C4-2B (cell line): ENCODE data around the gene WBP1.
A peak's percentile ranks its signal among the peaks of the same experiment; 100 is the strongest.

Experiments used
- CTCF ChIP-seq: fragments of 450-650 bp; conservative IDR thresholded peaks from 2 replicates; pipeline ENCODE4 v1.5.1; 2017; ENCODE audit warnings: mild to moderate bottlenecking
- ZFX ChIP-seq: fragments of 450-650 bp; IDR thresholded peaks from 2 replicates; pipeline ENCODE4 v1.6.1; 2017

- TF ChIP-seq CTCF (no peak; the same call in 1 of the 2 replicates), ZFX (peak; percentile 26; the same call in 1 of the 2 replicates)
Measured at GRCh38 chr2:74441690-74442482, 16.4 kb upstream of the WBP1 start, which contains the start of gene RTKN.
